Spleen (tissue), 7 donors: ENCODE data around the gene ITFG2.

Source experiments
- POLR2A ChIP-seq, 3 donors: fragments of 450-650 bp; IDR thresholded peaks; one replicate each; pipeline ENCODE4 v1.5.1; 2017; ENCODE audit warnings: antibody characterized with exemption in 3 of 3, mild to moderate bottlenecking in 1 of 3
- POLR2AphosphoS5 ChIP-seq, 3 donors: sonication (generic); formaldehyde crosslinking; IDR thresholded peaks; one replicate each; pipeline ENCODE4 v1.5.1; 2017; ENCODE audit warnings: antibody characterized with exemption in 3 of 3
- TF ChIP-seq, protein P1 (sequence below), 11 experiments: fragments of 200-600 bp in 7 of 11; fragments of 450-650 bp in 4 of 11; sonication (generic) in 4 of 11; IDR thresholded peaks in 8 of 11; conservative IDR thresholded peaks in 3 of 11; 1 replicate in 7 of 11; 2 replicates in 4 of 11; pipeline versions ENCODE4 v1.4.0 to v1.8.0; 2016 to 2021; ENCODE audit warnings: antibody characterized with exemption in 11 of 11, inconsistent platforms in 4 of 11, mild to moderate bottlenecking in 1 of 11
- donor health status: DM: no; HTN: no; CAD: no; lungs with moderate emphysema.
- donor health status: DM: no; HTN: no; CAD: no.
- donor health status: DM: no; HTN: no; CAD: no.

DNA sequence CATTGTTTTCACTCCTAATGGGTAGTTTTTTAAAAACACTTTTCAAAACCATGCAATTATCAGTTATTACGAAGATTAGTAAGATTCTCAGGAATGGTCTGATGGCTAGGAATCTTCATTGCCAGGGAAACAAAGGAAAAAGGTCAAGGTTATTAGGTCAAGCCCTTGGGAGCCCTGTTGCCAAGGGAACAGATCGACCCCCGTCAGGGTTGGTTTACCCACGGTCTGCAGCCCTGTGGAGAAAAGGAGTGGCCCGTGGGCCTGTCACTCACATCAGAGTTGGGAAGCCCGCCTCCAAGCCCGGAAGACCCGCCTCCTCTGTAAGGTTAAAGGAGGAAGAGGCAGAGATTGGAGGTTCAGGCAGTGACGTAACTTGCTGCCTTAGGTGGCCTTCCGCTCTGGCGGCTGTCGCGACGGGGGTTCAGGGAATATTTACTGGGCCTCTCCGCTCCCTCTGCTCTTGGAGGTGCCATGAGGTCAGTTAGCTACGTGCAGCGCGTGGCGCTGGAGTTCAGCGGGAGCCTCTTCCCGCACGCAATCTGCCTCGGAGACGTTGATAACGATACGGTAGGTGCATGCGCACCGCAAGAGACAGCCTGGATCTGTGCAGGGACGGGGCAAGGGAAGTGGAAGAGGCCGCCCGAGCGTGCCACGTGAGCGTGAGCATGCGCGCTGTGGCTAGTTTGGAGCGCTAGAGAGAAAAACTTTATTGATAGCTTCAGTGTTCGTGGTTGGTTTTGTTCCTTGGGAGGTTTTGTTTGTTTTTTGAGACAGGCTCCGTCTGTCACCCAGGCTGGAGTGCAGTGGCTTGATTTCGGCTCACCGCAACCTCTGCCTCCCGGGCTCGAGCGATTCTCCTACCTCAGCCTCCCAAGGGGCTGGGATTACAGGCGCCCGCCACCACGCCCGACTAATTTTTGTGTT is at the start of gene ITFG2:
- TF ChIP-seq, protein P1, sequence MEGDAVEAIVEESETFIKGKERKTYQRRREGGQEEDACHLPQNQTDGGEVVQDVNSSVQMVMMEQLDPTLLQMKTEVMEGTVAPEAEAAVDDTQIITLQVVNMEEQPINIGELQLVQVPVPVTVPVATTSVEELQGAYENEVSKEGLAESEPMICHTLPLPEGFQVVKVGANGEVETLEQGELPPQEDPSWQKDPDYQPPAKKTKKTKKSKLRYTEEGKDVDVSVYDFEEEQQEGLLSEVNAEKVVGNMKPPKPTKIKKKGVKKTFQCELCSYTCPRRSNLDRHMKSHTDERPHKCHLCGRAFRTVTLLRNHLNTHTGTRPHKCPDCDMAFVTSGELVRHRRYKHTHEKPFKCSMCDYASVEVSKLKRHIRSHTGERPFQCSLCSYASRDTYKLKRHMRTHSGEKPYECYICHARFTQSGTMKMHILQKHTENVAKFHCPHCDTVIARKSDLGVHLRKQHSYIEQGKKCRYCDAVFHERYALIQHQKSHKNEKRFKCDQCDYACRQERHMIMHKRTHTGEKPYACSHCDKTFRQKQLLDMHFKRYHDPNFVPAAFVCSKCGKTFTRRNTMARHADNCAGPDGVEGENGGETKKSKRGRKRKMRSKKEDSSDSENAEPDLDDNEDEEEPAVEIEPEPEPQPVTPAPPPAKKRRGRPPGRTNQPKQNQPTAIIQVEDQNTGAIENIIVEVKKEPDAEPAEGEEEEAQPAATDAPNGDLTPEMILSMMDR (IDR thresholded peaks at IDR 0.05 in 8 of 11, conservative IDR thresholded peaks at IDR 0.05 in 3 of 11) = peak in 3 of 11 experiments; percentile 14 to 33 (median 28)
- TF ChIP-seq POLR2A (IDR thresholded peaks at IDR 0.05) (peak; percentile 27 to 88 (median 85)), POLR2AphosphoS5 (IDR thresholded peaks at IDR 0.05) (peak; percentile 99)
